DMS79 treated with DMSO at 0.1 percent for 48 hours (cell line): ENCODE data around the gene HOXD9.

Experiments used
- DNase-seq: peaks from one replicate; lab custom pipeline; 2025; lab: John Stamatoyannopoulos, UW

Gene HOXD9

GRCh38 chr2:176124110-176124946 is 1.8 kb downstream of the HOXD9 start:
- no peak for DNase-seq

DNA sequence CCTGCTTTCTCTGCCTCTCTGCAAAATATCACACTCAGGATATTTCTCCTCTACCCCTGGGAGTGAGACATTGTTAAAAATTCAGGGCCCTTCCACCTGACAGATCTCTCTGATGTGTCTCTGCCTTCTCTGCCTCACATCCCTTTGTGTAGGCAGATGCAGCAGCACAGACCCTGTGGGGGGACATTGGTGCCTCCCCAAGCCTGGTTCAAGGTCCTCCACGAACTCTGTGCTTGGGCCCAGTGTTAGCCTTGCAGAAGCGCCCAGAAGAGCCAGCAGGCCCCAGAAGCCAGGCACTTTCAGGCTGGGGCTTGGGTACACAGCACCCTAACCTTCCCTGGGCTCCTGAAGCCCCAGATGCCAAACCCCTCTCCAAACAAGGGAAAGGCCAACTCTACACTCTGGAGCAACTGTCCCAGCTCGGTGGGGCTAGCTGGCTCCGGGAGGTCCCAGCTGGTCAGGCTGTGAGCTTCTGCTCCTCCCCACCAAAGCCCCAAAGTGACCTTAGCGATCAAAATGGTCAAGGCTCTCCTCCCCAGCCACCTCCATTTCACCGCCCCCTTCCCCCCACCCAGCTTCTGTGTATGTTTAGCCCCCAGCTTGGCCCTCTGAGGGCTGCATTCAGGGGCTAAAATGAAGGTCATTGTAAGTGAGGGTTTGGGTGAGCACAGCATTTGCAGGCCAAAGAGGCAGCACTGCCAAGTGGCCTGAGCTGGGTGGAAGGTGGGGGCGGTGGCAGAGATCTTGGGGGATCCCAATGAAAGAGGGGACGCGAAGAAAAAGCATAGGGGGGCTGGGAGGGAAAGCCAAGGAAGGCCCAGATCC is 2.6 kb downstream of the HOXD9 start:
- no peak for DNase-seq

- DNase-seq, result no peak
Observed at GRCh38 chr2:176125772-176126054, 3.2 kb downstream of the HOXD9 start.

DNA sequence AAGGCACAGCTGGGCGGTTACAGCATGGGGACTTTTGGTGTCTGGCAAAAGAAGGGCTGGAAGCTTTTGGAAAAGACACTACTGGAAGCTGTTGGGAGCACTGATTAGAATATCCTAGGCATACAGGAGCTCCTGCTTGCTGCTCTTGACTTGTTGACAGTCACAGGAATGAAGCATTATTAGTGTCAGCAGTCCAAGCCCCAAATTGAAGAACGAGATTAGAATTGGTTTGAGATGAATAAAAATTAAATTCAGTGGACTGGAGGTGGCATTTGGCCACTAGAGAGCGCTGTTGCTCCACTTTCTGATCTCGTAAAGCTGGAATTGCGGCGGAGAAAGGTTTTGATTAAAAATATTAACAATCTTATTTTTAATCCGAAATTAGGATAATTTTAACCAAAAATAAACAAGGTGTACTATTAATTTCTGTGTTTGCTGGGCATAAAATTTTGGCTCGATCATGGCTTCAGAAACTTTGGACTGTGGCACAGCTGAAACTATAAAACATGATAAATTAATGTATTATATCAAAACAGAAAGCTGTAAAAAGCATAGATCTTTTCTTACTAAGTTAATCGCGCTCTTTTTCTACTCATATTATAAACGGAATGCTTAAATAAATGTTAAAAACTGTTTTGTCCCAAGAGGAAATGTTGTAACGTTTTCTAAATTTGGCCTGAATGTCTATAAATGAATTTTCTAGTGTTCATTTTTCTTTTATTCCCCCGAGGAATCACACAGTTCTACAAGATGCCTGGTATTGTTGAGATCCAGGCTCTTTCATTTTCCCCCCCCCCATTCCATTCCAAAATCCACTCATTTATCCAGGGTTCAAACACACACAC is 4.6 kb downstream of the HOXD9 start:
- DNase-seq, result peak; percentile 74

DNA sequence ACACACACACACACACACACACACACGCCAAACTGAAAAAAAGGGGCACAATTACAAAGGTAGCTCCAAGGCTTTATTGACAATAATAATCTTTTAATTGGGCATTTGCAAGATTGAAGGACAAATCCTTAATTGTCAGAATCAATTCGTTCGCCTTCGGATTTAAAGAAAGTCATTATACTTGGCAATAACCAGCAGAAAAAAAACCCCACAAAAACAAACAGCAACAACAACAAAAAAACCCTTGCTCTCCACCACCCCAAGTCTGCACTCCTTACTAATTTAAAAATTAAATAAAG is 5.2 kb downstream of the HOXD9 start:
- peak; percentile 75 for DNase-seq

GRCh38 chr2:176128172-176128981 is 5.9 kb downstream of the HOXD9 start:
- peak; percentile 79 for DNase-seq

DNA sequence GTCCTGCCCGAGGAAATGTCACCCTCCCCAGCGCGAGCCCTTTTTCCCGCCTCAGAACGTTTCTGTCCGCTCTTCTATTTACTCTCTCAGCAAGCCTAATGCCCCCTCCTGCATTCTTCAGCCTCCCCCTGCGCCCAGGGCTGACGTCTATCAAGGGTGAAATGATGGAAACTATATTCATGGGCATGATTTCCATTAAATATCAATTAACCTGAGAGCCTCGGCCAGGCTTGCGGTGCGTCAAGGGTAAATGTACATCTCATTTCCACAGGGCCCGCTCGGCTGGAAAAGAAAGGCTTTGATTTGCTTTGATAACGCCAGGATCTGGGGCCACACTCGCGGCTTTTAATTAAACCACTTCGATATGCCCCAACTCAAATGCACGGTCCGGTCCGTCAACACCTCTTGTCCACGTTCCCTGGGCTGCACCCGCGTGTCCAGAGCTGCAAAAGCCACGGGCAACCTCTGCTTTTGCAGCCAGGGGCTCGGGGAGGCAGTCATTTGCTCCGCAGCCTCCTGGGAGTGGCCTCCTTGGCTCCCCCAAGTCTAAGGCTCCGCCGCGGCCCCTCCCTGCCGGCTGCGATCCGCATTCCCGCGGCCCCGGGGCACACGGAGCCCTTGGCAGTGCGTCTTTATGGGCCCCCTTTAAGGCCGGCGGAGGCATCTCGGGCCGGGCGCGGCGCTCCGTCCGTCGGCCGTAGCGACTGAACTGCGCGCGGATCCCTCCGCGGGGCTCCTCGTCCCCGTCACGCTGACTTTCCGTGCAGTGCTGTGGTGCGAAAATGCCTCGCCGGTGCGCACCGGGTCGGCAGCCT is 6.7 kb downstream of the HOXD9 start, which contains the start of gene HOXD8:
HOXD8 (plus strand) TSS at position 724 of the 815 bp plus-strand sequence. CDS start 662 bp downstream, outside the sequence.
- peak; percentile 80 for DNase-seq

- no peak for DNase-seq
Observed at GRCh38 chr2:176129813-176130146, 7.3 kb downstream of the HOXD9 start.

DNA sequence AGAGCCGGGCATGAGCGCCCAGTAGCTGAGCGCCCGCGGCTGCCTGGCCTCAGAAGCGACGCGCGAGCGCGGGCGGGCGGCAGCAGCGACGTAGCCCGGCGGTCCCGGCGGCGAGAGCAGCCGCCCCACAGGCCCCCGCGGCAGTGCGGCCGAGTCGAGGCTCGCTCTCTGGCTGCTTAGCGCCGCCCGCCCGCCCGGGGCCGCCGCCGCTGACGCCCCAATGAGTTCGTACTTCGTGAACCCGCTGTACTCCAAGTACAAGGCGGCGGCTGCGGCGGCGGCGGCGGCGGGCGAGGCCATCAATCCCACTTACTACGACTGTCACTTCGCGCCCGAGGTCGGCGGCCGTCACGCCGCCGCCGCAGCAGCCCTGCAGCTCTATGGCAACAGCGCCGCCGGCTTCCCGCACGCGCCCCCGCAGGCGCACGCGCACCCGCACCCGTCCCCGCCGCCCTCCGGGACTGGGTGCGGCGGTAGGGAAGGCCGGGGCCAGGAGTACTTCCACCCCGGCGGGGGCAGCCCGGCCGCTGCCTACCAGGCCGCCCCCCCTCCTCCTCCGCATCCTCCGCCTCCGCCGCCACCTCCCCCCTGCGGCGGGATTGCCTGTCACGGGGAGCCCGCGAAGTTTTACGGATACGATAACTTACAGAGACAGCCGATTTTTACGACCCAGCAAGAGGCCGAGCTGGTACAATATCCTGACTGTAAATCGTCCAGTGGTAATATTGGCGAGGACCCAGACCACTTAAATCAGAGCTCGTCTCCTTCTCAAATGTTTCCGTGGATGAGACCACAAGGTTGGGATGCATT is 7.8 kb downstream of the HOXD9 start:
- DNase-seq, result peak; percentile 54

- peak; percentile 31 for DNase-seq
Observed at GRCh38 chr2:176130957-176131847, 8.7 kb downstream of the HOXD9 start.

GRCh38 chr2:176131848-176132158 is 9.3 kb downstream of the HOXD9 start:
- DNase-seq, result no peak

DNA sequence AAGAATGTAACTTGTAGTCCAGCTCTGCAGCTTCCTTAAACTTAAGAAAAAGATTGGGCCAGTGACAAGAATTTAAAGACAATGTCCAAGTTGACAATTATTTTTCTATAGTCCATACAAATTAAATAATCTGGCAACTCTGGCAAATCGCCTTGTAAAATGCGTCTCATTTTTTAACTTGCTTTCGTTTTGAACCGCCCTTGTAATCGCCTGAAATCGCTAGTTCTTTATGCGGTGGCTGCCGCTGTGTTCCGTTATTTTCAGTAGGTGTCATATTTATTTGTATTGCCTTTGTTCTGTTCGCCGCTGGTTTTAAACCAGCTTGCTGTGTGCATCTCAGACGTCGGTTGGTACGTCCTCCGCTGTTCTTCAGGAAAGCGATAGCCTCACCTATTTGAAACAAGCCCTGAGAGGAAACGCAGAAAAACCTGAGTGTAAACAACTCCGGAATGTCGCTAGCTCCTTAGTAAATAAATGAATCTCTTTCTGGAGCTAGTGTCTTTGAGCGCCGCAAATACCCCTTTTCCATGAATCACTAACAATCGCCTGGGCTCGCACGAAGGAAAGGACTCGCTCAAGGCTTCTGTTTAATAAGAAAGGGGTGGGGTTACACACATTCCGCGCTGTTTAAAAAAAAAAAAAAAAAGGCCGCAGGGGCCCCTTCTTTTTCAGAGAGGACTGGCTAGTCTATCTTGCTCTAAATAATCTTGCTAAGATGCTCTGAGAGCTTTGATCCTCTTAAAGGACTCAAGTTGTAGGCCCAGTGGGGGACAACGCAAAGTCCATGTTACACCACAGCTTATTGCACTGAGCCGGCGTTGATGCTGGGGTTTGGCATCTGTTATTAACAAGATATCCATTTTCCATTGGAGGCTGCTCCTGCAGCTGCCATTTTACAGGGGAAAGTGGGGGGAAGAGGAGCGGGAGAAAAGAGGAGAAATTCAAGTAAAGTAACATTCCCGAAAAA is 10.0 kb downstream of the HOXD9 start:
- peak; percentile 41 for DNase-seq

DNA sequence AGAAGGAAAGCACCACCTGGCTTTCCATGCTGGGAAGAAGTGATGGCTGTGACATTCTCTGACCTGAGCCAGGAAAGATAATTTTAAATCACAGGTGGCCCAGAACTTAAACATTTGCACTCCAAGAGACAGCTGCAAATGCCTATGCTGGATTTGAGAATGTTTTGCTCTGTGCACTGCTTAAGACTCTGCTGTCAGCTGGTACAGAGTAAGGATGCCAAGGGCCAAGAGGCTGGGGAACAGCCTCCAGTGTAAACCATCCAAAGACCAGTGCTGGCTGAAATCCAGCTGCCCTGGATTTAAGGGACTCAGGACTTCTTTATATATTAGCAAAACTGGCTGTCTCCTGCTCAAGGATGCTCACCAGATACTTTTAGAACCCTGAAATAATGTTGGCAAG is 10.9 kb downstream of the HOXD9 start:
- DNase-seq, result peak; percentile 49

- no peak for DNase-seq
Observed at GRCh38 chr2:176134035-176134434, 11.5 kb downstream of the HOXD9 start.

DNA sequence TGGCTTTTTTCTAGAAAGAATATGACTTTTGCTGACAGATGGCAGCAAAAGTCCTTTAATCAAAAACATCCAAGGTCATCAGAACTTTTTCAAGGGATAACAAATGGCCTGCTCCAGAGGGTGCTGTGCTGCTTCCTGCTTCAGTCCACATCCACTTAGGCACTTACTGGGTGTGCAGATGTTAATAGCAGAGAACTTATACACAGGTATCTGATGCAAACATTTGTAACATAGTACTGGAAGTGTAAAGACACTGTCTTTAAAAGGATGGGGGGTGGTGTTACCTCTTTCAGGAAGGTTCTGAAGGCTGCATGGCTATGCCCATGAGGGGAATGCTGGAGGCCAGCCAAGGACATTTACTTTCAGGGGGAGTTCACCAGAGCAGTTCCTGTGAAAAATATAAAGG is 12.5 kb downstream of the HOXD9 start:
- peak; percentile 81 for DNase-seq

GRCh38 chr2:176136374-176137251 is 14.1 kb downstream of the HOXD9 start:
- peak; percentile 50 for DNase-seq

- DNase-seq, result no peak
Observed at GRCh38 chr2:176137252-176137580, 14.7 kb downstream of the HOXD9 start.
